Body of pancreas (tissue), 4 donors: Measurements from ENCODE around the gene SPP1. TPM values are rescaled to one million over a fixed set of nuclear protein-coding genes. Genes with fewer than 3 reads are reported as not detected.

Experiments used
- ATAC-seq: fragments of 150-250 bp; one replicate; pipeline ENCODE4 v1.9.1; 2016
- DNase-seq, 4 donors: peaks; one replicate each; pipeline ENCODE4 v3.0.0-alpha.2; 2019
- H3K27ac ChIP-seq, 4 donors: fragments of 200-600 bp; sonication (generic); 1 replicate in 3 of 4; 2 replicates in 1 of 4; pipeline versions ENCODE4 v1.5.1 to v1.6.1; 2016 to 2019; ENCODE audit warnings: mild to moderate bottlenecking in 1 of 4, mixed read lengths in 1 of 4, moderate library complexity in 1 of 4
- H3K27me3 ChIP-seq, 2 donors: fragments of 200-600 bp; sonication (generic); one replicate each; pipeline ENCODE4 v1.6.0; 2016; ENCODE audit warnings: mild to moderate bottlenecking in 1 of 2
- H3K36me3 ChIP-seq, 2 donors: fragments of 200-600 bp; sonication (generic); replicated peaks in 1 of 2; 2 replicates each; pipeline ENCODE4 v1.5.1; 2016; ENCODE audit warnings: low read depth in 2 of 2; ENCODE audit not compliant: insufficient read depth in 1 of 2
- H3K4me1 ChIP-seq: fragments of 200-600 bp; sonication (generic); one replicate; pipeline ENCODE4 v1.6.0; 2016
- H3K4me3 ChIP-seq, 2 donors: fragments of 200-600 bp; sonication (generic); 1 replicate in 1 of 2; 2 replicates in 1 of 2; pipeline ENCODE4 v1.5.1; 2016 to 2019
- H3K9me3 ChIP-seq, 3 donors: fragments of 200-600 bp; sonication (generic); 1 replicate in 2 of 3; 2 replicates in 1 of 3; pipeline ENCODE4 v1.5.1; 2016
- CTCF ChIP-seq, 7 experiments: fragments of 450-650 bp in 4 of 7; fragments of 200-600 bp in 3 of 7; sonication (generic) in 3 of 7; IDR thresholded peaks; one replicate each; pipeline ENCODE4 v1.5.1; 2016 to 2019; ENCODE audit warnings: antibody characterized with exemption in 7 of 7
- POLR2A ChIP-seq, 3 donors: fragments of 450-650 bp; IDR thresholded peaks; one replicate each; pipeline ENCODE4 v1.6.1; 2016; ENCODE audit warnings: antibody characterized with exemption in 3 of 3, mild to moderate bottlenecking in 2 of 3
- WGBS, 2 donors: methylation state at CpG; one replicate each; pipeline ENCODE4 v1.1.5; 2017; 5-methylcytosine and 5-hydroxymethylcytosine counted together
- intact Hi-C: fragments of 100-400 bp; cut with DNase I; formaldehyde crosslinking; loops from one replicate; pipeline ENCODE4 v1.15.1; 2023
- total RNA-seq, 2 donors: library from RNA; depleted of rRNA; stranded (reverse); fragments of >200 nt; gene quantifications; one replicate each; pipeline ENCODE4 v1.1.0, GENCODE V29; 2016

The SPP1 gene
- total RNA-seq, 2 donors from 2014 or later = 62.8 to 154 TPM

DNA sequence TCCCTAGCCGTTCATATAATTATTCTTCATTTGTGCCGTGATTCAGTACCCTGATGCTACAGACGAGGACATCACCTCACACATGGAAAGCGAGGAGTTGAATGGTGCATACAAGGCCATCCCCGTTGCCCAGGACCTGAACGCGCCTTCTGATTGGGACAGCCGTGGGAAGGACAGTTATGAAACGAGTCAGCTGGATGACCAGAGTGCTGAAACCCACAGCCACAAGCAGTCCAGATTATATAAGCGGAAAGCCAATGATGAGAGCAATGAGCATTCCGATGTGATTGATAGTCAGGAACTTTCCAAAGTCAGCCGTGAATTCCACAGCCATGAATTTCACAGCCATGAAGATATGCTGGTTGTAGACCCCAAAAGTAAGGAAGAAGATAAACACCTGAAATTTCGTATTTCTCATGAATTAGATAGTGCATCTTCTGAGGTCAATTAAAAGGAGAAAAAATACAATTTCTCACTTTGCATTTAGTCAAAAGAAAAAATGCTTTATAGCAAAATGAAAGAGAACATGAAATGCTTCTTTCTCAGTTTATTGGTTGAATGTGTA lies 7.0 kb downstream of the SPP1 start:
- H3K27ac ChIP-seq = no peak overlapping the region
- no peaks in the 10 kb centered on the region for H3K9me3 ChIP-seq
- no peaks in the 10 kb centered on the region for H3K27me3 ChIP-seq
- no peak overlapping the region for H3K4me3 ChIP-seq
- DNase-seq (no peak), ATAC-seq (no peak)
- 80 to 83% methylated on average over 13 of the region's 13 CpGs for WGBS, 2 donors
- no peak for TF ChIP-seq POLR2A (IDR thresholded peaks at IDR 0.05)
- TF ChIP-seq CTCF (IDR thresholded peaks at IDR 0.05) = no peak
- H3K4me1 ChIP-seq = no peaks in the 10 kb centered on the region
- no peaks in the 10 kb centered on the region for H3K36me3 ChIP-seq
- intact Hi-C loops = no loop called here

DNA sequence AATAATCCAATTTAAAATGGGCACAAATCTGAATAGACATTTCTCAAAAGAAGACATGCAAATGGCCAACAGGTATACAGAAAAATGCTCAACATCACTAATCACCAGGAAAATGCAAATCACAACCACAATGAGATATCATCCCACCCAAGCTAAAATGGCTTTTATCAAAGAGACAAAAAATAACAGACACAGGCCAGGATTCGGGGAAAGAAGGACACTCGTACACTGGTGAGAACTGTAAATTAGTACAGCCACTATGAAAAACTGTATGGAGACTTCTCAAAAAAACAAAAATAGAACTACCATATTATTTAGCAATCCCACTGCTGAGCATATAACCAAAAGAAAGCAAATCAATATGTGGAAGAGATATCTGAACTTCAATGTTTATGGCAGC lies 8.5 kb downstream of the SPP1 start:
- 92% methylated on average over 2 of the region's 2 CpGs for WGBS, 2 donors
- intact Hi-C loops = no loop called here
- H3K27me3 ChIP-seq = no peaks in the 10 kb centered on the region

GRCh38 chr4:87985097-87985886 lies 9.8 kb downstream of the SPP1 start:
- H3K36me3 ChIP-seq = no peaks in the 10 kb centered on the region
- H3K27me3 ChIP-seq = no peaks in the 10 kb centered on the region
- H3K4me3 ChIP-seq = no peak overlapping the region
- peak overlapping the region in 1 of 4 donors; percentile 66 for H3K27ac ChIP-seq
- no peaks in the 10 kb centered on the region for H3K4me1 ChIP-seq
- no peak for TF ChIP-seq POLR2A (IDR thresholded peaks at IDR 0.05)
- peak; percentile 27 to 66 (median 58) for TF ChIP-seq CTCF (IDR thresholded peaks at IDR 0.05)
- WGBS, 2 donors = 0% methylated on average over 1 of the region's 1 CpG
- DNase-seq (peak; percentile 62 to 81 (median 76)), ATAC-seq (peak; percentile 89)
- no peaks in the 10 kb centered on the region for H3K9me3 ChIP-seq
- intact Hi-C loops = no loop called here

More for the DNA sequence above, 8.5 kb downstream of the SPP1 start:
- Histone ChIP-seq H3K9me3 (no peaks in the 10 kb centered on the region), H3K4me3 (no peak overlapping the region), H3K27ac (no peak overlapping the region), H3K4me1 (no peaks in the 10 kb centered on the region), H3K36me3 (no peaks in the 10 kb centered on the region)
- ATAC-seq (no peak), DNase-seq (no peak)
- TF ChIP-seq CTCF (IDR thresholded peaks at IDR 0.05) (no peak), POLR2A (IDR thresholded peaks at IDR 0.05) (no peak)

DNA sequence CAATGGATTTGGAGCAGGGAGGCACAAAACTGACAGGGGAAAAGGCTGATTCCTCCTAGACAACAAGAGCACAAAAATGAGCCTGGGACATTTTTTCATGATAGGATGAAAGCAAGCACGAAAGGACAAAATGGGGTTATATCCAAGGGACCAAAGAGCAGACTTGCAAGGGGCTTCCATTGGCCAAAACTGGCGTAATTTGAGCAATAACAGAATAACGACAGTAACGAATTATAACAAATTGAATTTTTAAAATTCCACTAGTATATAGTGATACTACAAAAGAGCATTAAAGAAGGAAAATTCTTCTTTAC lies 10.3 kb downstream of the SPP1 start:
- Histone ChIP-seq H3K4me3 (no peak overlapping the region), H3K4me1 (no peaks in the 10 kb centered on the region), H3K36me3 (no peaks in the 10 kb centered on the region), H3K27ac (peak overlapping the region in 1 of 4 donors; percentile 66), H3K9me3 (no peaks in the 10 kb centered on the region), H3K27me3 (no peaks in the 10 kb centered on the region)
- TF ChIP-seq POLR2A (IDR thresholded peaks at IDR 0.05) (no peak), CTCF (IDR thresholded peaks at IDR 0.05) (no peak)
- DNase-seq = no peak
- ATAC-seq = no peak
- intact Hi-C loops = no loop called here
- WGBS, 2 donors = 26 to 27% methylated on average over 4 of the region's 4 CpGs

DNA sequence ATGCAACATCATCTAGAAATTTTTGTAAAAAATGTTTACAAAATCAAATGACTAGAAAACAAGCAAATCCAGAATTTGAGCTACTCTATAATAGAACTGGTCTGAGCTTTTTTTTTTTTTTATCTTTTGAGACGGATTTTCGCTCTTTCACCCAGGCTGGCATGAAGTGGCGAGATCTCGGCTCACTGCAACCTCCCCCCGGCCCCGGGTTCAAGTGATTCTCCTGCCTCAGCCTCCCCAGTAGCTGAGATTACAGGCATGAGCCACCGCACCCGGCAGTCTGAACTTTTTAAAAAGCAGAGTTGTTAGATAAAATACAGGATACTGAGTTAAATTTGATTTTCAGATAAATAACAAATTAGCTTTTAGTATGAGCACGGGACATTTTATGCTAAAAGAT lies 11.0 kb downstream of the SPP1 start:
- intact Hi-C loops = no loop called here
- WGBS, 2 donors = 66 to 68% methylated on average over 9 of the region's 9 CpGs
- no peak overlapping the region for H3K4me3 ChIP-seq
- no peaks in the 10 kb centered on the region for H3K4me1 ChIP-seq
- H3K36me3 ChIP-seq = no peaks in the 10 kb centered on the region
- no peaks in the 10 kb centered on the region for H3K9me3 ChIP-seq
- no peak overlapping the region for H3K27ac ChIP-seq
- TF ChIP-seq POLR2A (IDR thresholded peaks at IDR 0.05) (no peak), CTCF (IDR thresholded peaks at IDR 0.05) (no peak)
- DNase-seq (no peak), ATAC-seq (no peak)
- no peaks in the 10 kb centered on the region for H3K27me3 ChIP-seq
